NCI-H128 (cell line): ENCODE measurements around the gene NKAIN2.

Experiments used
- DNase-seq: peaks from one replicate; lab custom pipeline; 2025; ENCODE audit not compliant: unreplicated experiment; lab: John Stamatoyannopoulos, UW

NKAIN2 gene

GRCh38 chr6:124470803-124471202, 667.1 kb downstream of the NKAIN2 start:
- DNase-seq, result no peak

- DNase-seq, result no peak
Observed at GRCh38 chr6:124475176-124475575, 671.5 kb downstream of the NKAIN2 start.

- DNase-seq, result no peak
Observed at GRCh38 chr6:124478906-124479305, 675.2 kb downstream of the NKAIN2 start.

GRCh38 chr6:124479991-124480430, 676.3 kb downstream of the NKAIN2 start:
- no peak for DNase-seq

- no peak for DNase-seq
Observed at GRCh38 chr6:124482071-124482491, 678.4 kb downstream of the NKAIN2 start.

DNA sequence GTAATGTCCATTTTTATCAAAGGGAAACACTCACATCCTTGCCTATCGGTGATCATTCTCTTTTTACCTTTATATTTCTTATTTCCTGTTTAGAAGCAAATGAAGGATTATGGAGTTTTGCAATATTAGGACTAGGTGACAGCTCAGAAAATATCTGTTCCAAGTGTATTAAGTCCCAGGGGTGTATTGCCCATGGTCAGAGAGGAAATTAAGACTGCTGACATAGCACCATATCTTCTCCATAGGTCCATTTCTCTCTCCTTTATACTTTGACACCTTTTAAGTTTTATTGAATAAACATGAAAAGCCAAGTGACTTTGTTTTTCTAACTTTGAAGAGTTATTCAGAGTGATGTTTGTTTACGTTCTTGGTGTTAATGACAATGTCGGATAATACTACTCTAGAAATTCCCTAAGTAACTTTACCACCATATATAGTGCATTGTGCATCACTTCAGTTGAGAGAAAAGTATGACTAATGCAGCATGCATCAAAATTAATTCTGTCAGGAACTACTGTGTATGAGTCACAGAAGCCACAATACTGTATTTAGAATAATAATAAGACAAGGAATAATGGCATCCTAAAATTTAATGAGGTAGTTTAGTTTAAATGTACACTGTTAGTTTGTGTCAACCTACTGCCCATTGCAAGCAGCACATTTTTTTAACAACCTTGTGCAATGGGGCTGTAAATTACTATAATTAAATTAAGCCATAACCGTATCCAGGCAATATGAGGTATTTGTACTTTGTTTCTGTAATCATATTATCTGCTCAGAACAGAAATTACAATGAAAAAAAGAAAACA, 684.2 kb downstream of the NKAIN2 start:
- DNase-seq, result no peak

- DNase-seq, result no peak
Observed at GRCh38 chr6:124490122-124490521, 686.5 kb downstream of the NKAIN2 start.

DNA sequence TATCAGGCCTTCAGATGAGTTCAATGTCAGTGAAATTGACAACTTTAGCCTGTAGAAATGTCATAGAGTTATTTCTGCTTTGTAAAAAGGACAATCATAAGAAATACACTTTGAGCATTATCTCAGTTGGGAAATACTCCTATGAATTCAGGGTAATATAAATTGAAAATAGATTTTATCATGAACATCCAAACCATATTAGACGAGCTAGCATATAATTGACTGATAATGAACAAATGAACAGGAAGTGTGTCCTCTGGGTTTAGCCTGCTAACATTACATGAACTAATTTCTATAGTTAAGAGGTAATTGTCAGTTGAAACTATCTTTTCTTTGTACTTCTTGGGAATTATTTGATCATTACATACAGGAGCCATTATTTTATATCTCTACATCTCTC, 689.6 kb downstream of the NKAIN2 start:
- no peak for DNase-seq

- DNase-seq, result no peak
Observed at GRCh38 chr6:124494956-124495664, 691.4 kb downstream of the NKAIN2 start.

DNA sequence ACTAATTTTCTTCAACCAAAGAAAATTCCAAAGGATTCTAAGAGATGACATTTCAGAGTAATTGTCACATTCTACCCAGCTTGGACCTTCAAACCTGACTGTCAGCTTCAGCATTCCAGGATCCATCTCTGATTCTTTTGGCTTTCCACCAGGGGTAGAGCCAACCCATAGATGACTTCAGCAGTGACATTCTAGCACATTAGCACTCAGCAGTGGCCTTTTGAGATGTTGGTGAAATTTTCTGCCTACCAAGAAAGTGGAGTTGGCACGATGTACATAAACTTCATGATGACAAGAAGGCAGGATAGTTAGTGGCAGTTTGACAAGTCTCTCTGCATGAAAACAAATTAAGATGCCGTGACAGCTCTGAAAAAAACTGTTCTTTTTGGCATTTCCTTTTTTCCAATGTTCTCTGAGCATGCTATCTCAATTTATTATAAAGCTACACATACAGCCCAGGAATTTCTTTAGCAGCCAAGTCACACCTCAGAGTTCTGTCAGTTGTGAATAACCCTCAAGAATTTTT, 692.1 kb downstream of the NKAIN2 start:
- no peak for DNase-seq

DNA sequence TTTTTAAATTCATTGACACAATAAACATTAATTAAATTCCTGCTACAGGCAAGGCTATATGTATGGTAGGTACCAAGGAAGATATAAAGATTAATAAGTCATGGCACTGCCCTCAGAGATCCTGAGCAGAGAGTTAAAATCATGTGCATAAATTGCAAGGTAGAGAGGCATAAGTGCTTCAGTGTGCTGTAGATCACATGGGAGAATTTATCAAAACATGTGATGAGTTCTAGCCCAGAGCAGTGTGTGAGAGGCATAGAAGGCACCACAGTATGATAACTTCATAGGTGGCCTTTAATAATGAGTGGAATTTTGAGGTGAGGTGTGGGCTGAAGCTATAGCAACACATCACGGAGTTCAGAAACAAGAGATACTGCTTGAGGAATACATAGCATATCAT, 692.7 kb downstream of the NKAIN2 start:
- DNase-seq, result no peak

- DNase-seq, result no peak
Observed at GRCh38 chr6:124512431-124512830, 708.8 kb downstream of the NKAIN2 start.

DNA sequence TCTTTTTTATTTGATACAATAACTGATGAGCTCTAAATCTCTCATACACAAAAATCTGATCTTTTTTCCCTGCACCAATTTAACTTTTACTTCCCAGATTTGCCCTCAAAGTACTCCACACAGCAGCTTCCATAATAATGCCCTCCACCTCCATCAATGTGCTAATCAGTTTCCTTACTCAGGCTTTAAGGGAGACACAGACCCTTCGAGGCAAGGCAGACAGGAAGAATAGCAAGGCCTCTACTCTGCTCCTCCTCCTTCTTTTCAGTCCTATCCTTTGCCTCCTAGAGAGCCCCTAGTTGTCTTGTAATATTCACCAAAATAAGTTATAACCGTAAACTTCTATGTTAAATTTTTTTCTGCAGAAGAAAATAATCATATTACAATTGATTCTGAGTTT, 713.7 kb downstream of the NKAIN2 start:
- no peak for DNase-seq

DNA sequence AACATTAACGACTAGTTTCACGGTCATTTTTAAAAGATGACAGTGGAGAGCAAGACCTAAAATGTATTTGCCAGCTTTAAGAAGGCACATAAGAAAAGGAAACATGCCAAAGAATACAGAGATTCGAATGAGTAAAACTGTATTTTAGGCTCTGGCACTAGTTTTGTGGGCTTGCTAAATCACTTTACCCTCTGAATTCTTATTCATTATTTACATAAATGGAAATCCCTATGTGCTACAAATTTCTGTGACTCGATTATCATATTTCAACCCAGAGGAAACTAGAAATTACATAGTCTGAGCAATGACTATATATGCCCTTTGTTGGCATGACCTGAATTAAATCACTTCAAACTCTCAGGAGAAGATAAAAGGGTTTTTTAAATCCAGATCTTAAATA, 716.8 kb downstream of the NKAIN2 start:
- DNase-seq, result no peak

GRCh38 chr6:124522335-124522734, 718.7 kb downstream of the NKAIN2 start:
- DNase-seq, result no peak

DNA sequence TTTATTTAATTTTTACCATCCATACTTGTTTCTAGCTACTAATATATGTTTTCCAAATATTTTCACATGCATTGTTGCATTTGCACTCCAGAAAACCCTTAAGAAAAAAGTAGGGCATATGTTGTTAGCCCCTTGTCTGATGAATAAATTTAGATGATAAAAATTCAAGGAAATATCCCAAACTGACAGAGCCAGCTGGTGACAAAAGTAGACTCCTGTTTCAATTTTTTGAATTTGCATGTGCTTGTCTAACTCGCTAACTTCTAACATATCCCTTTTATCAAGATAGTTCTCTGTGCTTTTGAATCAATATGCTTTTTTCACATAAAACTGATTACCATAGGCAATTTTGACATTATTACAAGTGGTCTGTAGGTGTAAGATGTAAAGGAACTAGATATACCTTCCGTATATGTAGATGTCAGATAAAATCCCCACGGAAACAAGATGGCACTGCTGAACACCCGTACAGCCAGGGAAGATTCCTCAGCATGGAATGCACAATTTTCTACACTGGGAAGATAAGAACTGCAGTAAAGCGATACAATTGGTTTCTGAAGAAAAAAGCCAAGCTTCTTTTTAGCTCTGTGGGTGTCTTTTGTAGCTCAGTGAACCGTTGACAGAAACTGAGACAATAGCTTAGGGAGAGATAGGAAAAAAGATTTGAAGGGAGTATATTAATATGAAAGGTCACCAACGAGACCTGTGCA, 721.0 kb downstream of the NKAIN2 start:
- no peak for DNase-seq

- DNase-seq, result no peak
Observed at GRCh38 chr6:124530926-124531325, 727.3 kb downstream of the NKAIN2 start.

- no peak for DNase-seq
Observed at GRCh38 chr6:124535299-124535698, 731.6 kb downstream of the NKAIN2 start.

- no peak for DNase-seq
Observed at GRCh38 chr6:124535746-124536145, 732.1 kb downstream of the NKAIN2 start.

- no peak for DNase-seq
Observed at GRCh38 chr6:124536157-124536841, 732.6 kb downstream of the NKAIN2 start.

- no peak for DNase-seq
Observed at GRCh38 chr6:124536842-124537191, 733.2 kb downstream of the NKAIN2 start.
